Measurements from ENCODE around the gene POLR2F. TPM values are rescaled to one million over a fixed set of nuclear protein-coding genes. Genes with fewer than 3 reads are reported as not detected.
"Not testable (repeated sequence)": the region's sequence is repeated elsewhere in the genome, so short reads cannot be mapped to it uniquely, and the experiment has no call there.

Gene POLR2F
- polyA plus RNA-seq, 1 of the 3 experiments (the other 2 are of a cell fraction): 255 TPM

DNA sequence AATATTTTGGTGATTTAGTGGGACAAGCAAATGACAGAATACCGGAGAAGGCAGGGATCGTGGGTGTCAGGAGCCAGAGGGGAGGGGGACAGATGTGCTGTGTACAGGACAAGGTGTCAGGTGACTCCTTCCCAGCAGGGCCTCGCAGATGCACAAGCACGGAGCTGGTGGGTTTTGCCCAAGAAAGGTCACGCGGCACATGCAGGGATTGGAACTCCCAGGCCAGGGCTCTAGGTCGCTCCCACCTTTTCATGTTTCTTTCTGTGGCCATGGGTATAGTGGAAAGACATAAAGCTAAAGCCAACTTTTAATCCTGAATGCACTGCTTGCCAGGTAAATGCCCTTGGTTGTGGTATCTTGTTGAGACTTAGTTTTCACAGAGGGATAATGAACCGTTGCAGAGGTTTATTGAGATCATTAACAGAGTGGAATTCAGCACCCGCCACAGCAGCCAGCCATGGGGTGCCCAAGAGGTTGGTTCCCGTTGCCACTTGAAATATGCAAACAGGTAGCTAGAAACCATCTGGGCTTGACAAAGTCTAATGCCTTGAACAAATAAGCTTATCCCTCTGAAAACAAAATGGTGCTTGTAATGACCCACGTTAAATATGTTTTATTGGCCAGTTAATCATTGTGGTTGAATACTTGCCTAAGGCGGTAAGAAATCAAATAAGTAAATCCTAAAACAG is 10.2 kb upstream of the POLR2F start (continued):
- no peak for TF ChIP-seq SMC3 (IDR thresholded peaks at IDR 0.05; ENCODE audit: low read depth, low read length)

DNA sequence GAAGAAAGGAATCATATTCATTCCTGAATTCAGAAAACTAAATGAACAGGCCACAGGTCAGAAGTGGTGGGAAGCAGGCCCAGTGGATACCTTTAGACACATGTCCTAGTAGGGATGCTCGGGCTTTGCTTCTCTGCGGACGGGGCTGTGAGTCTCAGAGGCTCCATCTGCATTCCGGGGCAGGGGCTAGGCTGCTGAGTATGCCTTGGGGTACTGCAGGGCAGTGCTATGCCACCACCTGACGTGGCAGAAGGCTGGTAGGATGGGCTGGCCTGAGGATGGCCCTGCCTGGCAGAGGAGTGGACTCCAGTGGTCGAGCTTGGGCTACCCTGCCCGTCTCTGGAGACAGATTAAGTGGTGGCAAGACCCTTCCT is 9.7 kb upstream of the POLR2F start:
- Histone ChIP-seq H3K9ac (no peak overlapping the region), H3F3A (replicated peaks; ENCODE audit: insufficient read depth) (no peaks in the 10 kb centered on the region), H3K9me3 (no peaks in the 10 kb centered on the region), H3K79me2 (ENCODE audit: insufficient read depth) (no peaks in the 10 kb centered on the region), H3K9me2 (no peaks in the 10 kb centered on the region), H3K27ac (ENCODE audit: low read depth in 2 of 2, low read length in 1 of 2) (no peak overlapping the region), H3K27me3 (ENCODE audit: insufficient read depth) (no peaks in the 10 kb centered on the region), H3K36me3 (replicated peaks in 1 of 2; ENCODE audit: control insufficient read depth in 1 of 2, insufficient read depth in 2 of 2, low read length in 1 of 2) (peaks cover 0 to 3% of the 10 kb centered on the region in 2 experiments), H3K4me1 (ENCODE audit: control insufficient read depth in 1 of 2, insufficient read depth in 2 of 2, low read depth in 1 of 2, low read length in 1 of 2) (no peaks in the 10 kb centered on the region), H3K4me2 (no peak overlapping the region), H3K4me3 (ENCODE audit: low read depth in 2 of 2, low read length in 1 of 2) (no peak overlapping the region), H4K20me1 (ENCODE audit: insufficient read depth) (no peaks in the 10 kb centered on the region), H2AFZ (ENCODE audit: low read depth) (no peak overlapping the region)
- no CpG with 5 or more reads among the region's 7 CpGs for WGBS (ENCODE audit: low lambda C conversion rate)
- CTCF ChIA-PET: interaction anchor here (1.1 kb wide), 1 partner anchor 10 kb away, joined by 5 read pairs; no protein-coding TSS in a partner anchor
- no peak for DNase-seq
- TF ChIP-seq, protein P1, sequence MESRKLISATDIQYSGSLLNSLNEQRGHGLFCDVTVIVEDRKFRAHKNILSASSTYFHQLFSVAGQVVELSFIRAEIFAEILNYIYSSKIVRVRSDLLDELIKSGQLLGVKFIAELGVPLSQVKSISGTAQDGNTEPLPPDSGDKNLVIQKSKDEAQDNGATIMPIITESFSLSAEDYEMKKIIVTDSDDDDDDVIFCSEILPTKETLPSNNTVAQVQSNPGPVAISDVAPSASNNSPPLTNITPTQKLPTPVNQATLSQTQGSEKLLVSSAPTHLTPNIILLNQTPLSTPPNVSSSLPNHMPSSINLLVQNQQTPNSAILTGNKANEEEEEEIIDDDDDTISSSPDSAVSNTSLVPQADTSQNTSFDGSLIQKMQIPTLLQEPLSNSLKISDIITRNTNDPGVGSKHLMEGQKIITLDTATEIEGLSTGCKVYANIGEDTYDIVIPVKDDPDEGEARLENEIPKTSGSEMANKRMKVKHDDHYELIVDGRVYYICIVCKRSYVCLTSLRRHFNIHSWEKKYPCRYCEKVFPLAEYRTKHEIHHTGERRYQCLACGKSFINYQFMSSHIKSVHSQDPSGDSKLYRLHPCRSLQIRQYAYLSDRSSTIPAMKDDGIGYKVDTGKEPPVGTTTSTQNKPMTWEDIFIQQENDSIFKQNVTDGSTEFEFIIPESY (IDR thresholded peaks at IDR 0.05; ENCODE audit: borderline replicate concordance, low read depth): no peak
- TF ChIP-seq TAF1 (IDR thresholded peaks at IDR 0.05; ENCODE audit: borderline replicate concordance, low read depth, low read length): no peak
- TF ChIP-seq MXI1 (IDR thresholded peaks at IDR 0.05; ENCODE audit: low read depth, low read length): no peak
- no peak for TF ChIP-seq FOSL2 (IDR thresholded peaks at IDR 0.05; ENCODE audit: borderline replicate concordance, low read depth)
- TF ChIP-seq, protein P2, sequence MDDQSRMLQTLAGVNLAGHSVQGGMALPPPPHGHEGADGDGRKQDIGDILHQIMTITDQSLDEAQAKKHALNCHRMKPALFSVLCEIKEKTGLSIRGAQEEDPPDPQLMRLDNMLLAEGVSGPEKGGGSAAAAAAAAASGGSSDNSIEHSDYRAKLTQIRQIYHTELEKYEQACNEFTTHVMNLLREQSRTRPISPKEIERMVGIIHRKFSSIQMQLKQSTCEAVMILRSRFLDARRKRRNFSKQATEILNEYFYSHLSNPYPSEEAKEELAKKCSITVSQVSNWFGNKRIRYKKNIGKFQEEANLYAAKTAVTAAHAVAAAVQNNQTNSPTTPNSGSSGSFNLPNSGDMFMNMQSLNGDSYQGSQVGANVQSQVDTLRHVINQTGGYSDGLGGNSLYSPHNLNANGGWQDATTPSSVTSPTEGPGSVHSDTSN (IDR thresholded peaks at IDR 0.05): no peak
- no peak for TF ChIP-seq ELF1 (IDR thresholded peaks at IDR 0.05)
- no peak for TF ChIP-seq SMC3 (IDR thresholded peaks at IDR 0.05; ENCODE audit: low read depth, low read length)
- no peak for TF ChIP-seq GATA2 (CRISPR knock-in tag; IDR thresholded peaks at IDR 0.05)
- no peak for TF ChIP-seq EP300 (IDR thresholded peaks at IDR 0.05; ENCODE audit: borderline replicate concordance in 1 of 2, low read depth in 1 of 2, low read length in 1 of 2)
- TF ChIP-seq, protein P3, sequence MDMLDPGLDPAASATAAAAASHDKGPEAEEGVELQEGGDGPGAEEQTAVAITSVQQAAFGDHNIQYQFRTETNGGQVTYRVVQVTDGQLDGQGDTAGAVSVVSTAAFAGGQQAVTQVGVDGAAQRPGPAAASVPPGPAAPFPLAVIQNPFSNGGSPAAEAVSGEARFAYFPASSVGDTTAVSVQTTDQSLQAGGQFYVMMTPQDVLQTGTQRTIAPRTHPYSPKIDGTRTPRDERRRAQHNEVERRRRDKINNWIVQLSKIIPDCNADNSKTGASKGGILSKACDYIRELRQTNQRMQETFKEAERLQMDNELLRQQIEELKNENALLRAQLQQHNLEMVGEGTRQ (IDR thresholded peaks at IDR 0.05; ENCODE audit: borderline replicate concordance, low read depth, low read length): no peak
- no peak for TF ChIP-seq SIN3A (IDR thresholded peaks at IDR 0.05; ENCODE audit: borderline replicate concordance, low read depth, low read length)
- TF ChIP-seq, protein P4, sequence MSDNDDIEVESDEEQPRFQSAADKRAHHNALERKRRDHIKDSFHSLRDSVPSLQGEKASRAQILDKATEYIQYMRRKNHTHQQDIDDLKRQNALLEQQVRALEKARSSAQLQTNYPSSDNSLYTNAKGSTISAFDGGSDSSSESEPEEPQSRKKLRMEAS (IDR thresholded peaks at IDR 0.05; ENCODE audit: low read depth): no peak
- no peak for TF ChIP-seq RFX5 (IDR thresholded peaks at IDR 0.05; ENCODE audit: low read length)
- no peak for TF ChIP-seq FOXM1 (IDR thresholded peaks at IDR 0.05; ENCODE audit: low read depth)
- TF ChIP-seq EZH2phosphoT487 (IDR thresholded peaks at IDR 0.05; ENCODE audit: borderline replicate concordance, low read depth): no peak
- POLR2A ChIA-PET: no interaction called here

DNA sequence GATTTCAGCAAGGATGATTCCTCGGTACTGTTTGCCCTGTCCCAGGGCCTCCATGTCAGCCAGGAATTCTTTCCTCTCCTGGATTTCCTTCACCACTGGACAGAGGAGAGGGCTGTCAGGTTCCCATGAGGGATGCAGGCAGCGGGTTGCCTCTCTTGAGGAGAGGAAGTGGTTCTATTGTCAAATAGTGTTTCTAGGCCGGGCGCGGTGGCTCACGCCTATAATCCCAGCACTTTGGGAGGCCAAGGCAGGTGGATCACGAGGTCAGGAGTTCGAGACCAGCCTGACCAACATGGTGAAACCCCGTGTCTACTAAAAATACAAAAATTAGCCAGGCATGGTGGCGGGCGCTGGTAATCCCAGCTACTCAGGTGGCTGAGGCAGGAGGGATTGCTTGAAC is 9.1 kb upstream of the POLR2F start:
- CTCF ChIA-PET; H3K4me3 ChIP-seq (ENCODE audit: low read depth in 2 of 2, low read length in 1 of 2): not testable (repeated sequence)
- whole genome bisulfite sequencing (ENCODE audit: low lambda C conversion rate): 96% methylated on average over 8 of the region's 11 CpGs

DNA sequence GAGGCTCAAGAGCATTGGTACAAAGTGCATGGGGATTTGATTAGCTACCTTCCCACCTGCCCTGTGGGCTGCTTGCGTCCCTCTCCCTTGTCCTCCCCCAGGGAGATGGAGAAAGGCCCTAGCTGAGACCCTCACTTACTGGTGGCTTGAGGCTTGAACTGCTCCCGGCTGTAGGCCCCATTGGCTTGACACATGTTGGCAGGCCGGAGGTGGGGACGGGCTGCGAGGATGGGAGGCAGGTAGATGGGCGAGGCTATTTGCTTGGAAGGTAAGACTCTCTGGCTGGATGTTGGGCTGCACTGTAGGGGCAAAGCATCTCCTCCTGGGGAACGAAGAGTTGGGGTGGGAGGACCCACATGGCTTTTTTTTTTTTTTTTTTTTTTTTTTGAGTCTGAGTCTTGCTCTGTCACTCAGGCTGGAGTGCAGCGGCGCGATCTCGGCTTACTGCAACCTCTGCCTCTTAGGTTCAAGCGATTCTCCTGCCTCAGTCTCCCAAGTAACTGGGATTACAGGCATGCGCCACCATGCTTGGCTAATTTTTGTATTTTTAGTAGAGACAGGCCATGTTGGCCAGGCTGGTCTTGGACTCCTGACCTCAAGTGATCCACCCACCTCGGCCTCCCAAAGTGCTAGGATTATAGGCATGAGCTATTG is 6.2 kb upstream of the POLR2F start:
- H3K27ac ChIP-seq (ENCODE audit: low read depth in 2 of 2, low read length in 1 of 2); H3K4me2 ChIP-seq; H3K27me3 ChIP-seq (ENCODE audit: insufficient read depth); H3K79me2 ChIP-seq (ENCODE audit: insufficient read depth); POLR2A ChIA-PET; DNase-seq; H3K36me3 ChIP-seq (replicated peaks in 1 of 2; ENCODE audit: control insufficient read depth in 1 of 2, insufficient read depth in 2 of 2, low read length in 1 of 2); H3K4me3 ChIP-seq (ENCODE audit: low read depth in 2 of 2, low read length in 1 of 2); H3K4me1 ChIP-seq (ENCODE audit: control insufficient read depth in 1 of 2, insufficient read depth in 2 of 2, low read depth in 1 of 2, low read length in 1 of 2); H3F3A ChIP-seq (replicated peaks; ENCODE audit: insufficient read depth); H3K9me3 ChIP-seq; CTCF ChIA-PET; H2AFZ ChIP-seq (ENCODE audit: low read depth); H3K9me2 ChIP-seq; H3K9ac ChIP-seq; H4K20me1 ChIP-seq (ENCODE audit: insufficient read depth): not testable (repeated sequence)
- 86% methylated on average over 6 of the region's 14 CpGs for WGBS (ENCODE audit: low lambda C conversion rate)

More for the DNA sequence above, 9.1 kb upstream of the POLR2F start:
- DNase-seq; H3K9me2 ChIP-seq; H3F3A ChIP-seq (replicated peaks; ENCODE audit: insufficient read depth); H3K9me3 ChIP-seq; H3K36me3 ChIP-seq (replicated peaks in 1 of 2; ENCODE audit: control insufficient read depth in 1 of 2, insufficient read depth in 2 of 2, low read length in 1 of 2); H3K27ac ChIP-seq (ENCODE audit: low read depth in 2 of 2, low read length in 1 of 2); H3K4me1 ChIP-seq (ENCODE audit: control insufficient read depth in 1 of 2, insufficient read depth in 2 of 2, low read depth in 1 of 2, low read length in 1 of 2); H3K79me2 ChIP-seq (ENCODE audit: insufficient read depth); H2AFZ ChIP-seq (ENCODE audit: low read depth); POLR2A ChIA-PET; H3K27me3 ChIP-seq (ENCODE audit: insufficient read depth); H4K20me1 ChIP-seq (ENCODE audit: insufficient read depth); H3K4me2 ChIP-seq; H3K9ac ChIP-seq: not testable (repeated sequence)
